NCI-H748 (cell line): ENCODE results near the gene BMPER.

Experiments used
- DNase-seq: peaks from one replicate; lab custom pipeline; 2025; ENCODE audit not compliant: unreplicated experiment; lab: John Stamatoyannopoulos, UW

BMPER gene

DNA sequence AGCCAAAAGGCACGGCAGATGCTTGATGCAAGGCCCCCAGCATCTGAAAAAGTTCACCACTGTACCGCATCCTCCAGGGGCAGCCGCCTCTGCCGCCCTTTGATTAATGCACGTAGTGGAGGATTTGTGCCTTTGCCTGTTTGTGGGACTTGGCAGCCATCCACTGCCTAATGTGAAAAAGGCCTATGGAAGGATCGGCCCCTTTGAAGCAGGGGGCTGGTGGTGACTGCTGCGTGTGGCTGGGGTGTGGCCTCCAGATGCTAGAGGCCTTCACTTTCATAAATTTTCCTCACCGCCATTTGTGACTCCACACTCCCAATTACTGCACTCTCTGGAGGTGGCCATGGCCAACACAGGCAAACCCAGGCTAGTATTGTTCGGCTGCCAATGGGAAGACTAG, 226.0 kb downstream of the BMPER start:
- DNase-seq: no peak

- DNase-seq: peak; percentile 16
Observed at GRCh38 chr7:34133356-34133982, 228.1 kb downstream of the BMPER start.

DNA sequence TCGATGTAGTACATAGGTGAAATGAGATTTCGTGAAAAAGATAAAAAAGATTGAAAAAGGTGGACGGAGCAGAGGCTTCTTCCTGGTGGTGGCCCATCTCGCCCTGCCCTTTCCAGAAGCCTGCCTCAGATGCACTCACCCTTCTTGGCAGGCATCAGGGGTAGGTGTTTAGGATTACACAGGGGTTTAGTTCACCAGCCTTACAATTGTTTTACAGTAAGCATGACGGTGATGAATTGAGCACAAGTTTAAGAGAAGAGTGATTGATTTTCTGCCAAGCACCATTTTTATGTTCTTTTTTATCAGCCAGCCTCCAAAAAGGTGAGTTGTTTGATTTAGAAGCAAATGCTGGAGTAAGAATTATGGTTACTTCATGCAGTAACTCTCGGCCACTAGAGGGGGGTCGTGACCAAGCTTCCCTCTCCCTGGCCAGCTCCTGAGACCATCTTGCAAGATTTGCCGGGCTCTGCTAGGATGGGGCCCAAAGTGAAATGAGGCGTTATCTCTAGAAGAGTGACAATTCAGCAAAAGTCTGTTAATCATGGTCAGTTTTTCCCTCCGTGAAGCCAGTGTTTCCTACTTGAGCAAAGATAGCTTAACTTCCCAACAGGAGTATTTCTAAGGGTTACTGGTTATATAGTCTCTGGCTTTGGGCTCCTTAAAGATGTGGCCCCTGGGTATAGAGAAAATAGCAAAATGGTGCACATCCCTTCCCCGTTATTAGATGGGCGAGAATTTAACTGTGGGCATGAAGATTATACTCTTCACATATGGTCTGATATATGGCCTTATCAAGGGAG, 228.8 kb downstream of the BMPER start:
- DNase-seq: peak; percentile 51

DNA sequence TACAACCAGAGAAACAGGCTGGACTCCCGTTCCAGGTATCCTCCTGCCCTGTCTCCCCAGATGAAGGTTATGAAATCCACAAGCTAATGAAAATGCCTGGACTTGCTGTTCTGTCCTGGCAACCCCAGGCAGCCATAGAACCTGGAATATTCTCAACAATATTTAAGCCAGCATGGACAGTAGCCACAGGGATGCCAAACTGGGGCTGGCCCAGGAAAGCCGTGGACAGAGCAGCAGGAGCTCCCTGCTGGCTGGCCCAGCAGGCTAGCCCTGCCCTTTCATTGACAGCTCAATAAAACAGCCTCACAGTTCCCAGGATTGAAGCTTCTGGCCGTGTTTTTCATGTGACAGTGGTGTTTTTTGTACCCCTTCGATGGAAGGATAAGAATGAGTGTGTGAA, 230.6 kb downstream of the BMPER start:
- no peak for DNase-seq

DNA sequence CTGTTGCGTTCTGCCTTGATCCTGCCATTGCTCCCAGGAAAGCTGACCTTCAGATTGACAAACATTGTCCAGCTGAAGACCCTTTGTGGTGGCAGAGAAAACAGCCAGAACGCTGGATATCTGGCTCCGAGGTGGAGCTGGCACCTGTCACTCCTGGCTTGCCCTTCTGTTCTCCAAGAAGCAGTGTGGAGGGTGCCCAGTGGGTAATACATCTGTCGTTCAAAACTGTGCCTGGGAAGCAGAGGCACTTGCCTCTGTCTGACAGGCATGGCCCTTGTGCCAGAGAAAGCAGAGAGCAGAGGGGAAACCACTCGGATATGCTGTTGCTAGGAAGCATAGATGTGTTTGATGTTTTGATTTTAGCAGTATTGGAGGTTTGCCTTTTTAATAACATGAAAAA, 231.4 kb downstream of the BMPER start:
- DNase-seq: no peak

- DNase-seq: no peak
Observed at GRCh38 chr7:34137176-34137575, 231.8 kb downstream of the BMPER start.

DNA sequence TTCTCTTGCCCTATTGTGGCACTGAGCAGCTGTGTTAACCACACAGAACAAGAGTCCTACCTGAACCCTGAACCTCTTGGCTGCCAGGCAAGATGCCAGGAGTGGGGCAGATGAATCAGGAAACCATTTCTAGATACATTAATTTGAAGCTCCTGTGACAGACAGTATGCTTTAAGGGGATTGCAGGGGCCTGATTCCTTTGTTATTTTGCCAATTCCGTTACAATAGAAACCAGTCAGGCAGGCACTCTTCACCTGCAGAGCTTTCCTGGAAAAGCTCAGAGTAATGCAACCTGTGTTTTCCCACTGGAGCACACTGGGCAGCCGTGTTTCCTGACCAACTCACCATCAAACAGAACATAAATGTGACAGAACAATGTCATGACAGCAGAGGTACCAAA, 233.1 kb downstream of the BMPER start:
- DNase-seq: no peak

DNA sequence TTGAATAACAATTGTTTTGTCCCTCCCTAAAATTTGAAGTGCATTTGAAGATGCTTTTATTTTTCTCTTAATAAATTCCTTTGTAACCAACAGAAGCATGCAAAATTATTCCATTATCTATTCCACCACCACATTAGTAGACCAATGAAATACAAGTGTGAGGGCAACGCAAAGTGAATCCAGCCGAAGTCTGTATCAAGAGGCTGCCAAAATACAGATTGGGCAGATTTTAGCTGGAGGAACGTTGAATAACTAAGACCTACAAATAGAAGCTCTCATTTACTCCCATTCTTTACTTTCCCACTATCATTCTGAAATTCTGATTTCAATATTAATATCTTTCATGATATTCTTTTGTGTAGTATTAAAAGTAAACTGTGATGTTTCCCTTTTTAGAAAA, 233.7 kb downstream of the BMPER start:
- no peak for DNase-seq

- no peak for DNase-seq
Observed at GRCh38 chr7:34140066-34140465, 234.7 kb downstream of the BMPER start.

- DNase-seq: no peak
Observed at GRCh38 chr7:34143402-34143801, 238.1 kb downstream of the BMPER start.

- DNase-seq: no peak
Observed at GRCh38 chr7:34145603-34146002, 240.3 kb downstream of the BMPER start.

DNA sequence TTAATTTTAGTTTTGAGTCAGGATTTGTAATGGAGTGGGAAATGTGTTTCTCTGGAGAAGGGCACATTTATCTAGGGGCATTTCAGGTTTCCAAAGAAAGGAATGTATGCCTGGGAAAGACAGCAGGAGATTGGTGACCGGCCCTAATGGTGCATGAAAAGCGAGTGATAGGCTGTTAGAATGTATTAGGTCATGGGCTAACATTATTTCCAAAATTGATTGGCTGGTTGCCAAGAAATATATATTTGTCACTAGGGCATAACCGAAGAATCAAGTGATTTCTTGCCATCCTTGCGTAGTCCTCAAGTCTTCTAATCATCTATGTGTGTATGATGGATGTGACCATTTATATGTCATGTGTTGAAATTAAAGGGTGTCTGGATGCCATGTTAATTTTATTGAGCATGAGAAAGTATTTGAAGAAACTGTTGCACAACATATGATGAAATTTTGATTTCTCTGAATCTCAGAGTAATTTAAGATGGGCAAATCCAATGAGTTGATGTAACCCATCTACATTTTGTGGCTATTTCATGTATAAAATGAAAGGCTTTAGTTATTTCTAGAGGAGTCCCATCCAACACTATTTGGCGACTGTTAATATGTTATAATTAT, 248.4 kb downstream of the BMPER start:
- DNase-seq: no peak

DNA sequence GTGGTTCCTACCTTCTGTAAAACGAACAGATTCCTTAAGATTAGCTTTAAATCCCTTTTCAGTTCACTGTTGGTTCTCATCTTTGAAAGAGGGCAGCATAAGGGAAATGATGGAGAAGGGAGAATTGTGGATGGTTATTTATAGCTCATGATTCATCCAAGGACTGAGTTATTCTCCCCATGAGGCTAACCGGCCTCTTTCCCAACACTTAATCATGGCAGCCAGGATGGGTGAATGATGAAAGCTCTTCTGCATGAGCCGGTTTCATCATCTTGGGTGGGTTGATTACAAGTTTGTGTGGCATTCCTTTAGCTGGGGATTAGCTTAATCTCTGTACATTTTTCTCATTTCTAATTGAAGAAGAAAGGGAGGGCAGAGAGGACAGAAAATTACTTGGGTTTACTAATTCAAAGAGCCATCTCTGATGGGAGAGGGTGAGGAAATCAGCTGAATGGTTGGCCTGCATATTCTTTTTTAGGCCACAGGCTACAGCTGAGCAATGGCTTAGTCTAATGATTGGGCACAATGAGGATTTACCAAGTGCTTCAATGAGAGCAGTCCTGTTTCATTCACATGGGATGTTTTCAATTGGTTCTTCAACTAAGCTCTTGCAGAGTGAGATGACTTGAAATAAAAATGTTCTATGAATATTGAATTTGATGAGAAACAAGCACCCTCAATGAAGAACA, 250.0 kb downstream of the BMPER start:
- DNase-seq: no peak

DNA sequence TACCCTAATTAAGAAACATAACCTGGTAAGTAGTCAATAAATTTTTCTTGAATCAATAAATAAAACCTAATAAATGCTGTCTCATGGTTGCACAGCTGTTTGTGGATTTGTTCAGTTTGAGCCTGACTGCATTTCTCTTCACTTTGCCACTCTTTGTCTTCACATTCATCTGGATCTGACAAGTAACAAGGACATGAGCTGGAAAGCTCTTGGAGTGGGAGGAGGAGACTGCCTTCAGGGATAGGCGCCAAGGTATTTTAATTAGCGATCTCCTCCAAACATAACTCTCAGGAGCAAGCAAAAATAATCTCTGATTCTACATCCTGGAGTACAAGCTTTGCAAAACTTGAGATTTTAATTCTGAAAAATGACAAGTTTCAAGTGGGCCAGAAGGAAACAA, 251.0 kb downstream of the BMPER start:
- no peak for DNase-seq

- DNase-seq: no peak
Observed at GRCh38 chr7:34157137-34157536, 251.8 kb downstream of the BMPER start.

GRCh38 chr7:34158368-34159153, 253.2 kb downstream of the BMPER start:
- peak; percentile 13 for DNase-seq

- no peak for DNase-seq
Observed at GRCh38 chr7:34160261-34160752, 255.0 kb downstream of the BMPER start.

GRCh38 chr7:34162027-34162565, 256.8 kb downstream of the BMPER start:
- no peak for DNase-seq

DNA sequence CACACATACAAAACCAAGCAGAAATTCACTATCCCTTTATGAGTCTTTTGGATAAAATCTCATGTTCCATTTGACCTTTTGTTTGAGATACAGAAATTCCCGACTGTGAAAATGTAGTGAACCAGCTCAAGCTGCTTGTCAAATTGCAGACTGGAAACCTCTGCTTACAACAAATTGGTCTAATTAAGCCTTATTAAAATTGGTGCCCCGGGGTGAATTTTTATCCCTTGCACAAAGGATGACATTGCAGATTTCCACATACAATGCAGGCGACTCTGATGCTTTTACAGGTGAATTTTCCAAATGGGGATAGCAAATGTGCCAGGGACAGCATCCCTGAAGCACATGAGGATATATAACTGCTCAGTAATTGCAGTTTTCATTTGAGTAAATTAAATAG, 257.3 kb downstream of the BMPER start:
- peak; percentile 84 for DNase-seq

DNA sequence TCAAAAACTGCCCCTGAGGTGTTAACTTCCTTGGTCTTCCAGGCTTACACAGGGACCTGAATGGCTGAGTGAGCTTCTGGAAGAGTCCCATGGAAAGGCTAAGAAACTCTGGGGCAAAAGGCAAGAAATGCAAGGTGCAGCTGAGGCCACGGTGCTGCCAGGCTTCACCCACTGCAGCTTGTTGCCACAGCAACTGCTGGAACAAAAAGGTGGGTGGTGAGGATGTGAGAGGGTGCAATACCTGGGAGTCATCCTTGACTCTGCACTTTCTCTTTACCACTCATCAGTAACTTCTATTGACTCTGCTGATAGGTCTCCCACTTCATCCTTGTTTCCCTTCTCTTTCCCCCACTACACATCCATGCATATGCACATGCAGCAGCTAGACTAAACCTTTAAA, 258.6 kb downstream of the BMPER start:
- peak; percentile 10 for DNase-seq
